ENCODE measurements around the gene ASB3.

- TF ChIP-seq CTCF (IDR thresholded peaks at IDR 0.05; ENCODE audit: extremely low read depth in 1 of 2, insufficient read depth in 1 of 2, low read depth in 1 of 2, low read length in 2 of 2) (no peak), POLR2A (IDR thresholded peaks at IDR 0.05; ENCODE audit: low read depth, low read length) (no peak), POLR2AphosphoS5 (IDR thresholded peaks at IDR 0.05; ENCODE audit: insufficient read depth, low read depth, low read length) (no peak), EZH2 (IDR thresholded peaks at IDR 0.05; ENCODE audit: borderline replicate concordance, low read depth, low read length, severe bottlenecking) (no peak), MYC (IDR thresholded peaks at IDR 0.05; ENCODE audit: low read depth, low read length) (no peak), FOS (IDR thresholded peaks at IDR 0.05; ENCODE audit: borderline replicate concordance, insufficient read depth, low read length) (no peak), GATA2 (IDR thresholded peaks at IDR 0.05; ENCODE audit: insufficient read depth, insufficient read length, low read depth, low read length) (no peak), JUN (IDR thresholded peaks at IDR 0.05; ENCODE audit: borderline replicate concordance, insufficient read depth, insufficient read length, low read depth) (no peak), MAX (IDR thresholded peaks at IDR 0.05; ENCODE audit: insufficient read depth, insufficient read length) (no peak)
Measured at GRCh38 chr2:53819634-53820033, 32.9 kb upstream of the ASB3 start.

Data from endothelial cell of umbilical vein (primary cell).